ENCODE results near the gene DDX52.

GRCh38 chr17:37648555-37648954, 5.3 kb upstream of the DDX52 start:
- TF ChIP-seq, protein P1, sequence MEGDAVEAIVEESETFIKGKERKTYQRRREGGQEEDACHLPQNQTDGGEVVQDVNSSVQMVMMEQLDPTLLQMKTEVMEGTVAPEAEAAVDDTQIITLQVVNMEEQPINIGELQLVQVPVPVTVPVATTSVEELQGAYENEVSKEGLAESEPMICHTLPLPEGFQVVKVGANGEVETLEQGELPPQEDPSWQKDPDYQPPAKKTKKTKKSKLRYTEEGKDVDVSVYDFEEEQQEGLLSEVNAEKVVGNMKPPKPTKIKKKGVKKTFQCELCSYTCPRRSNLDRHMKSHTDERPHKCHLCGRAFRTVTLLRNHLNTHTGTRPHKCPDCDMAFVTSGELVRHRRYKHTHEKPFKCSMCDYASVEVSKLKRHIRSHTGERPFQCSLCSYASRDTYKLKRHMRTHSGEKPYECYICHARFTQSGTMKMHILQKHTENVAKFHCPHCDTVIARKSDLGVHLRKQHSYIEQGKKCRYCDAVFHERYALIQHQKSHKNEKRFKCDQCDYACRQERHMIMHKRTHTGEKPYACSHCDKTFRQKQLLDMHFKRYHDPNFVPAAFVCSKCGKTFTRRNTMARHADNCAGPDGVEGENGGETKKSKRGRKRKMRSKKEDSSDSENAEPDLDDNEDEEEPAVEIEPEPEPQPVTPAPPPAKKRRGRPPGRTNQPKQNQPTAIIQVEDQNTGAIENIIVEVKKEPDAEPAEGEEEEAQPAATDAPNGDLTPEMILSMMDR (IDR thresholded peaks at IDR 0.05) = no peak
- no peak for TF ChIP-seq POLR2AphosphoS5 (IDR thresholded peaks at IDR 0.05)

All from sigmoid colon (tissue), 4 donors.